Measurements from ENCODE around the gene PPP1R2C. TPM values are rescaled to one million over a fixed set of nuclear protein-coding genes. Genes with fewer than 3 reads are reported as not detected.
A peak's percentile ranks its signal among the peaks of the same experiment; 100 is the strongest.

Gene PPP1R2C
- total RNA-seq: not detected
- long read RNA-seq: 0 reads

- DNase-seq: no peak
- no peak for ATAC-seq
- intact Hi-C loops (cut with DNase I): no loop called here
Measured at GRCh38 chrX:42778096-42778495, at the start of gene PPP1R2C. Gene PPP1R2C, minus strand, starts transcription at chrX:42778163. Its CDS starts 84 bp downstream, at chrX:42778079.

- intact Hi-C loops (cut with DNase I): no loop called here
- ATAC-seq (no peak), DNase-seq (no peak)
Measured at GRCh38 chrX:42825201-42825600, 47.2 kb upstream of the PPP1R2C start.

GRCh38 chrX:42824541-42824940, 46.6 kb upstream of the PPP1R2C start:
- DNase-seq (no peak), ATAC-seq (no peak)
- intact Hi-C loops (cut with DNase I): no loop called here

- ATAC-seq (no peak), DNase-seq (no peak)
- intact Hi-C loops (cut with DNase I): no loop called here
Measured at GRCh38 chrX:42823443-42823842, 45.5 kb upstream of the PPP1R2C start.

GRCh38 chrX:42821803-42822443, 44.0 kb upstream of the PPP1R2C start:
- intact Hi-C loops (cut with DNase I): no loop called here
- DNase-seq: peak; percentile 30
- peak in 1 of 2 donors; percentile 65 for ATAC-seq

GRCh38 chrX:42818151-42818921, 40.4 kb upstream of the PPP1R2C start:
- ATAC-seq (no peak), DNase-seq (no peak)
- intact Hi-C loops (cut with DNase I): no loop called here

- intact Hi-C loops (cut with DNase I): no loop called here
- DNase-seq (no peak), ATAC-seq (no peak)
Measured at GRCh38 chrX:42809569-42809968, 31.6 kb upstream of the PPP1R2C start.

- intact Hi-C loops (cut with DNase I): no loop called here
- DNase-seq (no peak), ATAC-seq (no peak)
Measured at GRCh38 chrX:42807393-42807792, 29.4 kb upstream of the PPP1R2C start.

- DNase-seq: no peak
- intact Hi-C loops (cut with DNase I): no loop called here
- ATAC-seq: no peak
Measured at GRCh38 chrX:42804524-42804923, 26.6 kb upstream of the PPP1R2C start.

- DNase-seq (no peak), ATAC-seq (no peak)
- intact Hi-C loops (cut with DNase I): no loop called here
Measured at GRCh38 chrX:42803320-42803719, 25.4 kb upstream of the PPP1R2C start.

- intact Hi-C loops (cut with DNase I): no loop called here
- DNase-seq: no peak
- no peak for ATAC-seq
Measured at GRCh38 chrX:42797651-42798269, 19.8 kb upstream of the PPP1R2C start.

GRCh38 chrX:42783451-42783850, 5.5 kb upstream of the PPP1R2C start:
- ATAC-seq (no peak), DNase-seq (no peak)
- intact Hi-C loops (cut with DNase I): no loop called here

GRCh38 chrX:42776195-42776594, 1.8 kb downstream of the PPP1R2C start:
- ATAC-seq: peak in 1 of 2 donors; percentile 65
- no peak for DNase-seq
- intact Hi-C loops (cut with DNase I): no loop called here

- ATAC-seq (no peak), DNase-seq (no peak)
- intact Hi-C loops (cut with DNase I): no loop called here
Measured at GRCh38 chrX:42772874-42773273, 5.1 kb downstream of the PPP1R2C start.

- intact Hi-C loops (cut with DNase I): no loop called here
- DNase-seq (no peak), ATAC-seq (no peak)
Measured at GRCh38 chrX:42771506-42772335, 6.2 kb downstream of the PPP1R2C start.

- DNase-seq: no peak
- intact Hi-C loops (cut with DNase I): no loop called here
- no peak for ATAC-seq
Measured at GRCh38 chrX:42770566-42770965, 7.4 kb downstream of the PPP1R2C start.

GRCh38 chrX:42759881-42760280, 18.1 kb downstream of the PPP1R2C start:
- DNase-seq (no peak), ATAC-seq (no peak)

GRCh38 chrX:42755815-42756214, 22.1 kb downstream of the PPP1R2C start:
- intact Hi-C loops (cut with DNase I): no loop called here
- ATAC-seq: peak; percentile 49 to 72

More at GRCh38 chrX:42759881-42760280, 18.1 kb downstream of the PPP1R2C start:
- intact Hi-C loops (cut with DNase I): no loop called here

GRCh38 chrX:42754603-42755002, 23.4 kb downstream of the PPP1R2C start:
- DNase-seq (no peak), ATAC-seq (peak in 1 of 2 donors; percentile 74)
- intact Hi-C loops (cut with DNase I): no loop called here

More at GRCh38 chrX:42755815-42756214, 22.1 kb downstream of the PPP1R2C start:
- peak; percentile 54 for DNase-seq

Data from left cardiac atrium (tissue), 4 donors.